HepG2 (cell line): ENCODE results near the gene ANKRD65. TPM values are rescaled to one million over a fixed set of nuclear protein-coding genes. Genes with fewer than 3 reads are reported as not detected.

Source experiments
- ATAC-seq: fragments of 200-7000 bp; cut with Tn5 transposase; 3 replicates; pipeline ENCODE4 v1.9.1; 2020; ENCODE audit warnings: mild to moderate bottlenecking, moderate library complexity
- BruUV-seq: library from RNA; stranded (reverse); fragments of 400-500 nt; replicated peaks from 2 replicates; lab custom pipeline; 2021; lab: Mats Ljungman, UMichigan
- CTCF ChIA-PET: fragments of 300-600 bp; formaldehyde crosslinking; extraction: SDS; loops from one replicate; lab custom pipeline; 2021; ENCODE audit warnings: low total read pairs, inconsistent platforms, low intra/inter-chr PET ratio; lab: Yijun Ruan, JAX
- POLR2A ChIA-PET: fragments of 350-600 bp; sonication (Branson Sonifier 250); formaldehyde crosslinking; loops from one replicate; lab custom pipeline; 2020; ENCODE audit warnings: antibody characterized with exemption, inconsistent platforms; lab: Yijun Ruan, JAX
- DNase-seq: peaks from one replicate; pipeline ENCODE4 v3.0.0-alpha.2; 2015; ENCODE audit warnings: low spot score
- FAIRE-seq: peaks from 3 replicates; lab custom pipeline; 2011; peaks lifted over from hg19 to GRCh38; lab: Jason Lieb, UNC
- H2AFZ ChIP-seq: one replicate; pipeline ENCODE4 v1.6.1; 2011; ENCODE audit warnings: low read length, inconsistent platforms
- H3K27ac ChIP-seq: fragments of 300-600 bp; 3 replicates; pipeline ENCODE4 v1.8.0; 2011; ENCODE audit warnings: mixed run types, mild to moderate bottlenecking, mixed read lengths, low read length, inconsistent platforms; ENCODE audit not compliant: insufficient read depth; ENCODE audit errors: extremely low read length
- H3K27me3 ChIP-seq, 2 experiments: fragments of 200-600 bp in 1 of 2; 2 replicates in 1 of 2; 3 replicates in 1 of 2; pipeline versions ENCODE4 v1.6.0 to v1.8.0; 2011; ENCODE audit warnings: low read length in 2 of 2, mild to moderate bottlenecking in 2 of 2, moderate library complexity in 2 of 2, inconsistent platforms in 1 of 2; ENCODE audit not compliant: insufficient read depth in 2 of 2, control insufficient read depth in 1 of 2
- H3K36me3 ChIP-seq, 2 experiments: fragments of 200-600 bp in 1 of 2; replicated peaks in 1 of 2; 2 replicates in 1 of 2; 3 replicates in 1 of 2; pipeline versions ENCODE4 v1.5.1 to v1.8.0; 2011; ENCODE audit warnings: low read length in 2 of 2, inconsistent platforms in 1 of 2; ENCODE audit not compliant: insufficient read depth in 2 of 2, control insufficient read depth in 1 of 2
- H3K4me1 ChIP-seq: 2 replicates; pipeline ENCODE4 v1.5.1; 2012; ENCODE audit warnings: low read length, inconsistent platforms; ENCODE audit not compliant: insufficient read depth
- H3K4me2 ChIP-seq: 2 replicates; pipeline ENCODE4 v1.6.0; 2011; ENCODE audit warnings: low read depth, low read length, inconsistent platforms
- H3K4me3 ChIP-seq, 3 experiments: fragments of 200-600 bp in 1 of 3; sonication (generic), shearing (Covaris generic) in 1 of 3; replicated peaks in 1 of 3; 2 replicates each; pipeline ENCODE4 v1.5.1; 2011 to 2016; ENCODE audit warnings: low read length in 3 of 3, inconsistent platforms in 2 of 3, low read depth in 2 of 3, mild to moderate bottlenecking in 2 of 3, control low read depth in 1 of 3, mixed read lengths in 1 of 3; ENCODE audit not compliant: insufficient read depth in 1 of 3
- H3K79me2 ChIP-seq: one replicate; pipeline ENCODE4 v1.6.1; 2011; ENCODE audit warnings: low read length, inconsistent platforms; ENCODE audit not compliant: insufficient read depth
- H3K9ac ChIP-seq: 2 replicates; pipeline ENCODE4 v1.6.0; 2011; ENCODE audit warnings: mild to moderate bottlenecking, low read depth, low read length, inconsistent platforms; ENCODE audit not compliant: insufficient read depth
- H3K9me3 ChIP-seq: 2 replicates; pipeline ENCODE4 v1.5.1; 2012; ENCODE audit warnings: mild to moderate bottlenecking, low read length
- H4K20me1 ChIP-seq: 2 replicates; pipeline ENCODE4 v1.6.0; 2011; ENCODE audit warnings: inconsistent platforms, mild to moderate bottlenecking, low read length, moderate library complexity; ENCODE audit not compliant: insufficient read depth
- ATF5 ChIP-seq: sonication (generic); formaldehyde crosslinking; IDR thresholded peaks from 2 replicates; pipeline ENCODE4 v1.4.0; 2020; ENCODE audit warnings: mild to moderate bottlenecking, low read depth, missing genetic modification reagents
- CSRNP2 ChIP-seq: sonication (generic); formaldehyde crosslinking; conservative IDR thresholded peaks from 2 replicates; pipeline ENCODE4 v1.8.0; 2022; ENCODE audit warnings: low read depth, missing genetic modification reagents
- DMAP1 ChIP-seq: IDR thresholded peaks from 2 replicates; pipeline ENCODE4 v1.6.1; 2016
- ERF ChIP-seq: IDR thresholded peaks from 2 replicates; pipeline ENCODE4 v1.6.1; 2018; ENCODE audit warnings: missing biosample characterization, missing genetic modification reagents
- HOXA3 ChIP-seq: sonication (generic); formaldehyde crosslinking; IDR thresholded peaks from 2 replicates; pipeline ENCODE4 v1.5.0; 2020; ENCODE audit warnings: missing genetic modification reagents
- KAT8 ChIP-seq: IDR thresholded peaks from 2 replicates; pipeline ENCODE4 v1.6.1; 2016; ENCODE audit warnings: missing genetic modification reagents, missing compliant biosample characterization
- SP140L ChIP-seq: sonication (generic); formaldehyde crosslinking; IDR thresholded peaks from 2 replicates; pipeline ENCODE4 v1.4.0; 2020; ENCODE audit warnings: missing genetic modification reagents, borderline replicate concordance
- YY1 ChIP-seq: IDR thresholded peaks from 2 replicates; pipeline ENCODE4 v1.6.1; 2011; ENCODE audit warnings: low read length, low read depth, moderate library complexity, mild to moderate bottlenecking; ENCODE audit not compliant: insufficient read depth, insufficient replicate concordance
- ZFP82 ChIP-seq: sonication (generic); formaldehyde crosslinking; IDR thresholded peaks from 2 replicates; pipeline ENCODE4 v1.5.1; 2020; ENCODE audit warnings: mild to moderate bottlenecking, missing genetic modification reagents, borderline replicate concordance
- ZMYM2 ChIP-seq: sonication (generic); formaldehyde crosslinking; IDR thresholded peaks from 2 replicates; pipeline ENCODE4 v1.8.0; 2022; ENCODE audit warnings: mild to moderate bottlenecking, missing genetic modification reagents
- ZNF276 ChIP-seq: sonication (generic); formaldehyde crosslinking; IDR thresholded peaks from 2 replicates; pipeline ENCODE4 v1.4.0; 2020; ENCODE audit warnings: mild to moderate bottlenecking, low read depth, missing genetic modification reagents
- ZNF383 ChIP-seq: sonication (generic); formaldehyde crosslinking; IDR thresholded peaks from 2 replicates; pipeline ENCODE4 v1.4.0; 2020; ENCODE audit warnings: missing genetic modification reagents, mild to moderate bottlenecking, borderline replicate concordance
- ZNF580 ChIP-seq: IDR thresholded peaks from 2 replicates; pipeline ENCODE4 v1.6.1; 2016; ENCODE audit warnings: low read depth, borderline replicate concordance
- ZNF672 ChIP-seq: sonication (generic); formaldehyde crosslinking; IDR thresholded peaks from 2 replicates; pipeline ENCODE4 v1.8.1; 2022; ENCODE audit warnings: missing genetic modification reagents
- ZNF710 ChIP-seq: sonication (generic); formaldehyde crosslinking; IDR thresholded peaks from 2 replicates; pipeline ENCODE4 v1.5.0; 2020; ENCODE audit warnings: mild to moderate bottlenecking, missing genetic modification reagents, borderline replicate concordance
- ZNF879 ChIP-seq: sonication (generic); formaldehyde crosslinking; IDR thresholded peaks from 2 replicates; pipeline ENCODE4 v1.8.1; 2023; ENCODE audit warnings: missing genetic modification reagents
- WGBS: methylation state at CpG from one replicate; pipeline ENCODE4 v1.1.6; 2017; ENCODE audit warnings: low lambda C conversion rate; 5-methylcytosine and 5-hydroxymethylcytosine counted together
- in situ Hi-C: cut with HindIII; loops from 2 replicates; pipeline ENCODE4 v1.10.0; 2017; ENCODE audit warnings: low pct_unique_long_range_greater_than_20kb; ENCODE audit not compliant: extremely low pct_ligation_motif_present
- intact Hi-C: fragments of 100-400 bp; cut with micrococcal nuclease; formaldehyde crosslinking; loops from one replicate; pipeline ENCODE4 v1.10.0; 2022; ENCODE audit not compliant: unreplicated experiment
- polyA plus RNA-seq, 8 experiments: library from polyadenylated mRNA; depleted of rRNA in 3 of 8; stranded (reverse) in 7 of 8; unstranded in 1 of 8; fragments of >200 nt; fragmentation: Illumina TruSeq in 4 of 8; extraction: Trizol in 4 of 8; gene quantifications; 2 replicates each; pipeline versions ENCODE4 v1.2.1 to v1.2.3, GENCODE V29; 2011 to 2016; ENCODE audit warnings: low read depth in 4 of 8, missing spikeins in 1 of 8, mixed read lengths in 1 of 8; ENCODE audit not compliant: insufficient read depth in 1 of 8
- total RNA-seq, 5 experiments: library from RNA; depleted of rRNA; stranded (reverse); fragments of >200 nt; fragmentation: Illumina TruSeq; extraction: Trizol; gene quantifications; 2 replicates each; pipeline ENCODE4 v1.2.3, GENCODE V29; 2016; ENCODE audit warnings: low read depth in 1 of 5

The ANKRD65 gene
- total and polyA plus RNA-seq, 2 of the 13 experiments (the other 11 are each of a cell fraction or from before 2014, with no cell fraction given), result 12.1 to 30.1 TPM

GRCh38 chr1:1406821-1407635, 14.0 kb downstream of the ANKRD65 start, which contains the start of gene MRPL20:
MRPL20 (minus strand) TSS chr1:1407293; CDS start chr1:1407217, 76 bp downstream.
- DNase-seq, result peak; percentile 87
- POLR2A ChIA-PET, result interaction anchor here (0.7 to 12.4 kb wide), 20 partner anchors 9 to 104 kb away, joined by 3 to 355 read pairs (median 4); partner anchors contain the start of genes ANKRD65, AURKAIP1, CCNL2 and VWA1
- Histone ChIP-seq H3K79me2 (peaks cover 38% of the 10 kb centered on the region), H2AFZ (no peak within 1 kb of the TSS), H3K36me3 (peaks cover 6 to 18% of the 10 kb centered on the region in 2 experiments; a peak in 3 of 5 replicates), H3K4me3 (peak within 1 kb of the TSS; percentile 81 to 89 (median 87)), H4K20me1 (peaks cover 23% of the 10 kb centered on the region), H3K9me3 (no peaks in the 10 kb centered on the region), H3K27ac (peak within 1 kb of the TSS; percentile 91), H3K4me2 (peak within 1 kb of the TSS; percentile 81), H3K4me1 (peaks cover 50% of the 10 kb centered on the region), H3K27me3 (no peaks in the 10 kb centered on the region), H3K9ac (peak within 1 kb of the TSS; percentile 96)
- intact Hi-C loops, result loop anchor here (5.0 kb wide), 1 partner anchor 35 kb away; no protein-coding TSS in a partner anchor
- FAIRE-seq, result peak; percentile 78
- CTCF ChIA-PET, result interaction anchor here (1.3 kb wide), 1 partner anchor 34 kb away, joined by 3 read pairs; no protein-coding TSS in a partner anchor
- in situ Hi-C loops, result no loop called here
- peak; percentile 93 for ATAC-seq
- BruUV-seq, result no TSS peak
- 1% methylated on average over 20 of the region's 98 CpGs for WGBS
- no peak for TF ChIP-seq ZNF879
- peak; percentile 97 for TF ChIP-seq YY1
- TF ChIP-seq ZNF672 (CRISPR knock-in tag), result no peak
- peak; percentile 96 for TF ChIP-seq ZFP82 (CRISPR knock-in tag)
- TF ChIP-seq ZNF276, result peak; percentile 45; the same call in 1 of the 2 replicates
- TF ChIP-seq KAT8 (CRISPR knock-in tag), result peak; percentile 99
- TF ChIP-seq ATF5 (CRISPR knock-in tag), result no peak
- 0 out of 2 replicates have a peak, but pooled peaks have one; percentile 68 for TF ChIP-seq ZNF383 (CRISPR knock-in tag)
- peak; percentile 98 for TF ChIP-seq HOXA3 (CRISPR knock-in tag)
- TF ChIP-seq DMAP1, result peak; percentile 97
- peak; percentile 31; the same call in 1 of the 2 replicates for TF ChIP-seq ZMYM2 (CRISPR knock-in tag)
- TF ChIP-seq CSRNP2, result no peak
- no peak; the same call in 1 of the 2 replicates for TF ChIP-seq SP140L (CRISPR knock-in tag)
- peak; percentile 71; the same call in 1 of the 2 replicates for TF ChIP-seq ZNF710 (CRISPR knock-in tag)
- TF ChIP-seq ZNF580 (CRISPR knock-in tag), result peak; percentile 63; the same call in 1 of the 2 replicates
- peak; percentile 91 for TF ChIP-seq ERF (CRISPR knock-in tag)
